ENCODE data around the gene RAPGEF5. TPM values are rescaled to one million over a fixed set of nuclear protein-coding genes. Genes with fewer than 3 reads are reported as not detected.
A peak's percentile ranks its signal among the peaks of the same experiment; 100 is the strongest.

The RAPGEF5 gene
- total and polyA plus RNA-seq, 8 donors: 1.5 to 190 (median 12.7) TPM

DNA sequence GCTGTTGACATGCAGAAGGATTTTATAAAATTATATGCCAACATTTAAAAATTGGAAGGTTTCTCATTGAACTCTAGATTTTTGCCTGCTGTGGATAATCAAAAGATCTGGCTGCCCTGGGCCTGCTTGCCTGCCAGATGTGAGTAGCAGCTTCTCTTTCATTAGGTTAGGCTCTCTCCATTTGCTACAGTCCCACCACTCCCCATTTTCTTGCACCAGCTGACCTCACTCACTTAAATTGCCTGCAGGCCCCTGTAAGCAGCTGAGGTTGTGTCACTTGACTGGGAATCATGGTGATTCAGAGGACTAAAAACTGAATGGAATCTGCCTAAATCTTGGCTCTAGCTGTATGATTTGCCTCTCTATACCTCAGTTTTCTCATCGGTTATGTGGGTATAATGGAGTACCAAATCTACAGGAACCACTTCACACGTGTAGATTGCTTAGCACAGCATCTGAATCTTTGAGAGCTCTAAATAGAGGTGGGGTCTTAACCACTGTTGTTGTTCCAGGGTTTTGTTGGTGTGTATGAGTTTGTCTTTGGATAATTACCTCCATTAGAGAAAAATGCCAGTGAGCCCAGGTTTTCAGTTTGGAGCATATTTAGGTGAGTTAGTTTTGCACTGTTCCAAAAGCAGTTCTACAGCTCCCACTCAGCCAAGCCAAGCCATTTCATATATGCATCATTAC lies 18.6 kb upstream of the RAPGEF5 start:
- Histone ChIP-seq H3K36me3 (no peaks in the 10 kb centered on the region), H3K4me1 (peaks cover 0 to 8% (median 7%) of the 10 kb centered on the region in 4 donors), H3K9me3 (no peaks in the 10 kb centered on the region), H3K27ac (no peak overlapping the region), H3K4me3 (no peak overlapping the region), H3K27me3 (no peaks in the 10 kb centered on the region)
- WGBS, 5 donors: 86 to 95% (median 89%) methylated on average over 2 of the region's 2 CpGs
- no peak for TF ChIP-seq POLR2AphosphoS5 (IDR thresholded peaks at IDR 0.05)
- no peak for TF ChIP-seq EP300 (IDR thresholded peaks at IDR 0.05)
- TF ChIP-seq, protein P1, sequence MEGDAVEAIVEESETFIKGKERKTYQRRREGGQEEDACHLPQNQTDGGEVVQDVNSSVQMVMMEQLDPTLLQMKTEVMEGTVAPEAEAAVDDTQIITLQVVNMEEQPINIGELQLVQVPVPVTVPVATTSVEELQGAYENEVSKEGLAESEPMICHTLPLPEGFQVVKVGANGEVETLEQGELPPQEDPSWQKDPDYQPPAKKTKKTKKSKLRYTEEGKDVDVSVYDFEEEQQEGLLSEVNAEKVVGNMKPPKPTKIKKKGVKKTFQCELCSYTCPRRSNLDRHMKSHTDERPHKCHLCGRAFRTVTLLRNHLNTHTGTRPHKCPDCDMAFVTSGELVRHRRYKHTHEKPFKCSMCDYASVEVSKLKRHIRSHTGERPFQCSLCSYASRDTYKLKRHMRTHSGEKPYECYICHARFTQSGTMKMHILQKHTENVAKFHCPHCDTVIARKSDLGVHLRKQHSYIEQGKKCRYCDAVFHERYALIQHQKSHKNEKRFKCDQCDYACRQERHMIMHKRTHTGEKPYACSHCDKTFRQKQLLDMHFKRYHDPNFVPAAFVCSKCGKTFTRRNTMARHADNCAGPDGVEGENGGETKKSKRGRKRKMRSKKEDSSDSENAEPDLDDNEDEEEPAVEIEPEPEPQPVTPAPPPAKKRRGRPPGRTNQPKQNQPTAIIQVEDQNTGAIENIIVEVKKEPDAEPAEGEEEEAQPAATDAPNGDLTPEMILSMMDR (IDR thresholded peaks at IDR 0.05): no peak
- DNase-seq: no peak
- intact Hi-C loops (cut with DNase I; ENCODE audit: low total_unique reads): no loop called here

DNA sequence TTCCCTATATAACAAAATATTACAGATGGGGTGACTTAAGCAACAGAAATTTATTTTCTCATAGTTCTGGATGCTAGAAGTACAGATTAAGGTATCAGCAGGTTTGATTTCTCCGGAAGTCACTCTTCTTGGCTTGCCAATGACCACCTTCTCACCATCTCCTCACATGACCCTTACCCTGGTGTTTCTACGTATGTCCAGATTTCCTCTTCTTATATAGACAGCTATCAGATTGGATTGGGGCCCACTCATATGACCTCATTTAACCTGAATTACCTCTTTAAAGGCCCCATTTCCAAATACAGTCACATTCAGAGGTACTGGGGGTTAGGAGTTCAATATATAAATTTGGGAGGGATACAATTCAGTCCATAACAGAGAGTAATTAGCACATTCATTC lies 17.0 kb upstream of the RAPGEF5 start:
- Histone ChIP-seq H3K9me3 (no peaks in the 10 kb centered on the region), H3K4me3 (no peak overlapping the region), H3K4me1 (peaks cover 0 to 8% (median 7%) of the 10 kb centered on the region in 4 donors), H3K27me3 (no peaks in the 10 kb centered on the region), H3K27ac (no peak overlapping the region), H3K36me3 (no peaks in the 10 kb centered on the region)
- intact Hi-C loops (cut with DNase I; ENCODE audit: low total_unique reads): no loop called here
- WGBS, 5 donors: 53 to 72% (median 62%) methylated on average over 2 of the region's 2 CpGs
- no peak for DNase-seq
- TF ChIP-seq, protein P1 (IDR thresholded peaks at IDR 0.05): no peak

DNA sequence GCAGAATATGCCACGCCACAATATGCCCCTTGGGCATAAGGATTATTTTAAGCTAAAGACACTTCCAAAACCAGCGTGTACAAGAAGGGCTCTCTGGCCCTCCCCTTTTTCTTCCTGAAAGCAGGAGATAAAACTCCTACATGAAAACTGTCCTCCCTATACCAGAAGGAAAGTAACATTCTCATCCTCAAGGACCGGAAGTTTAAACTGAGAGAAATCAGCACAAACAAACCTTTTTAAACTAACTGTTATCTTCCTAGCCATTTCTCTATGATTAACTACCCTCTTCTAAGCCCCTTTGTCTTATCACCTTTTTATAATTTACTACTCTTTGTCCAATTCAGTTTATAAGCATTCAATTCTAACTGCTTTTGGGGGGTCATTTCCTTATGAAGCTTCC lies 16.4 kb upstream of the RAPGEF5 start:
- H3K9me3 ChIP-seq: no peaks in the 10 kb centered on the region
- H3K27ac ChIP-seq: no peak overlapping the region
- H3K4me3 ChIP-seq: no peak overlapping the region
- 27 to 52% (median 32%) methylated on average over 3 of the region's 3 CpGs for WGBS, 5 donors
- H3K27me3 ChIP-seq: no peaks in the 10 kb centered on the region
- intact Hi-C loops (cut with DNase I; ENCODE audit: low total_unique reads): no loop called here
- no peaks in the 10 kb centered on the region for H3K36me3 ChIP-seq
- peaks cover 0 to 8% (median 7%) of the 10 kb centered on the region in 4 donors for H3K4me1 ChIP-seq
- TF ChIP-seq EP300 (IDR thresholded peaks at IDR 0.05): no peak
- TF ChIP-seq, protein P1 (IDR thresholded peaks at IDR 0.05): no peak
- no peak for DNase-seq

DNA sequence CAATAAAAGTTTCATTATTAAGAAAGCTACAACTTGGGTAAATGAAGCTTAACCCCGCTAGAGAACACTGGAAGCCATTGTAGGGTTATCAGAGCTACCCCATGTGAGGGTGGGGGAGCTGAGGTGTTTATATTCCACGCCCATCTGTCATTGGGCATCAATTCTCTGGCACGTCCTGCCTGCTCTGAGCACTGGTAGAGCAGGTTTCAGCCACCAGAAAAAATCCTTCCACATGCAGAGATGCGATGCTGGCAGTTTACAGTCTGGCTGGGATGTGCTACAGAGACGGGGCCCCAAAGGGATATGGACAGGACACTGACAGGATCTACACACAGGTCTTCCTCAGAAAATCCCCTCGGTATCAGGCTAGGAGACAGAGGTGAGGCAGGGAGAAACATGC lies 15.9 kb upstream of the RAPGEF5 start:
- Histone ChIP-seq H3K36me3 (no peaks in the 10 kb centered on the region), H3K4me3 (no peak overlapping the region), H3K4me1 (peaks cover 0 to 8% (median 7%) of the 10 kb centered on the region in 4 donors), H3K27me3 (no peaks in the 10 kb centered on the region), H3K27ac (no peak overlapping the region), H3K9me3 (no peaks in the 10 kb centered on the region)
- intact Hi-C loops (cut with DNase I; ENCODE audit: low total_unique reads): no loop called here
- WGBS, 5 donors: 29 to 47% (median 38%) methylated on average over 6 of the region's 6 CpGs
- TF ChIP-seq POLR2AphosphoS5 (IDR thresholded peaks at IDR 0.05): no peak
- TF ChIP-seq, protein P1 (IDR thresholded peaks at IDR 0.05): no peak
- no peak for TF ChIP-seq EP300 (IDR thresholded peaks at IDR 0.05)
- no peak for TF ChIP-seq POLR2A (IDR thresholded peaks at IDR 0.05)
- peak; percentile 35 to 85 for DNase-seq

All from stomach (tissue), 9 donors.